Stimulated activated naive CD8-positive, alpha-beta T cell treated with anti-CD3 and anti-CD28 coated beads, Interleukin-15, Interleukin-2, amounts not matched to agents 100 U/mL and 50 U/mL, for 24 hours (primary cell): ENCODE data around the gene GPR150.
A peak's percentile ranks its signal among the peaks of the same experiment; 100 is the strongest.
"Not testable (repeated sequence)": the region's sequence is repeated elsewhere in the genome, so short reads cannot be mapped to it uniquely, and the experiment has no call there.

Experiments
- ATAC-seq: fragments of 150-1000 bp; cut with Tn5 transposase; one replicate; pipeline ENCODE4 v1.10.0; 2021
- DNase-seq: peaks from one replicate; pipeline ENCODE4 v3.0.0; 2021

The GPR150 gene

DNA sequence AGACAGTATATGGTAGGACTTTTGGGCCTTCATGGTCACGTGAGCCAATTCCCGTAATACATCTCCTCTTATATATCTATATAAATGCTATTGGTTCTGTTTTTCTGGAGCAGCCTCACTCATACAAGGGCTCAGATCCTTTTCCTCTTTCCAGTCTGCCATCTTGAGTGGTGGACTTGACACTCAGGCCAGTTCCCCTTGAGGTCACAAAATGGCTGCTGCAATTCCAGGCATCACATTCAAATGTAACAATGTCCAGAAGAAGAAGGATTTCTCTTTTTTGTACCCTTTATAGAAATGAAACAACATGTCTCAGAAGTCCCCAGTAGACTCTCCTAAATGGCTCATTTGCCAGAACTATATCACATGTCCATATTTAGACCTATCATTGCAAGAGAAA lies 4.5 kb downstream of the GPR150 start:
- ATAC-seq (no peak), DNase-seq (no peak)

DNA sequence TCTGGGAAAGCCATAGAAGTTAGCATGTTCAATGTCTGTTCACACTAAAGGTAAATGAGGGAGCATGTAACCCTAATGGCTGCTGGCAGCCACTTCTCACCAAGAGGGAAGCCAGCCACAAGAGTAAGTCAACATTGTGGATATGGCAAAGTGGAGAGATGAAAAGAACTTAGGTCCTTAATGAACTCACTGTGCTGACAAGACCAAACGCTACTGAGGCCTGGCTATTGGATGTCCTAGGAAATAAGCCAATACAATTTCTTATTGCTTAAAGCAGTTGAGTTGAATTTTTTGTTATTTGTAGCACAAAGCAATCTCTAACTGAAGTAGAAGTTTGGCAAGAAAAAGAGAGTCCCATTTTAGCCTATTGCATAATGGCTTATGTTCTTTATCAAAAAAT lies 6.8 kb downstream of the GPR150 start:
- DNase-seq, result no peak

DNA sequence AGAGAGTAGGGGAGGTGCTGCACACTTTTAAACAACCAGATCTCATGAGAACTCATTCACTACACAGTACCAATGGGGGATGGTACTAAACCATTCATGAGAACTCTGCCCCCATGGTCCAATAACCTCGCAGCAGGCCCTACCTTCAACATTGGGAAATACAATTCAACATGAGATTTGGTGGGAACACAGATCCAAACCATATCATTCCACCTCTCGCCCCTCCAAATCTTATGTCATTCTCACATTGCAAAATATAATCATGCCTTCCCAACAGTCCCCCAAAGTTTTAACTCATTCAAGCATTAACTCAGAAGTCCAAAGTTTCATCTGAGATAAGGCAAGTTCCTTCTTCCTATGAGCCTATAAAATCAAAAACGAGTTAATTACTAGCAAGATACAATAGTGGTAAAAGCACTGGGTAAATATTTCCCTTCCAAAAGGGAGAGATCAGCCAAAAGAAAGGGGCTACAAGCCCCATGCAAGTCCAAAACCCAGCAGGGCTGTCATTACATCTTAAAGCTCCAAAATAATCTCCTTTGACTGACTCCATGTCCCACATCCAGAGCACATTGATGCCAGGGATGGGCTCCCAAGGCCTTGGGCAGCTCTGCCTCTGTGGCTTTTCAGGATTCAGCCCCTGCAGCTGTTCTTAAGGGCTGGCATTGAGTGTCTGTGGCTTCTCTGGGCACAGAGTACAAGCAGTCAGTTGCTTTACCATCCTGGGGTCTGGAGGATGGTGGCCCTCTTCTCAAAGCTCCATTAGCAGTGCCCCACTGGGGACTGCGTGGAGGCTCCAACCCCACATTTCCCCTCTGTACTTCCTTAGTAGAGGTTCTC lies 8.3 kb downstream of the GPR150 start:
- DNase-seq (no peak), ATAC-seq (no peak)

More for the DNA sequence above, 6.8 kb downstream of the GPR150 start:
- ATAC-seq, result no peak

DNA sequence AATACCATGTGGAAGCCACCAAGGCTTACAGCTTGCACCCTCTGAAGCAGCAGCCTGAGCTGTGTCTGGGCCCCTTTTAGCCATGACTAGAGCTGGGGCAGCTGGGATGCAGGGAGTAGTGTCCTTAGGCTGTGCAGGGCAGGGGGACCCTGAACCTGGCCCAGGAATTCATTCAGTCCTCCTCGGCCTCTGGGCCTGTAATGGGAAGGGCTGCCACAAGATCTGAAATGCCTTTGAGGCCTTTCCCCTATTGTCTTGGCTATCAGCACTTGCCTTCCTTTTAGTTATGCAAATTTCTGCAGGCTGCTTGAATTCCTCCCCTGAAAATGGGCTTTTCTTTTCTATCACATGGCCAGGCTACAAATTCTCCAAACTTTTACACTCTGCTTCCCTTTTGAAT lies 9.0 kb downstream of the GPR150 start:
- DNase-seq (no peak), ATAC-seq (no peak)

DNA sequence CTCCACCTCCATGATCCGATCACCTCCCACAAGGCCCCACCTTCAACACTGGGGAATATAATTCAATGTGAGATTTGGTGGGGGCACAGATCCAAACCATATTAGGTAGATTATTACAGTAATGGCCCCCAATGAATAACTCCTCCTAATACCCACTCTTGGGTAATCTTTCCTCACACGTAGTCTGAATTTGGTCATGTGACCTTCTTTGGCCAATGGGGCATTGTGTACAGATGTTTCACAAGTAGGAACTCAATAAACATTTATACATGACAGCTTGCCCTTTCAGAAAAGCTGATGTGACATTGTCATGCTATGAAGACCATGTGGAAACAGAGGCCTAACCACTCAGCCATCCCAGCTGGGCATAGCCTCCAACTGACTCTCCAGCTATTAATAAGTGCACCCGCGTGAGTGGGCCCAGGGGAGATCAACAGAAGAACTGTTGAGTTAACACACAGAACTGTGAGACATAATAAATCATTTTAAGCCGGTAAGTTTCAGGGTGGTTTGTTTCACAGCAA lies 10.6 kb downstream of the GPR150 start:
- DNase-seq (no peak), ATAC-seq (no peak)

DNA sequence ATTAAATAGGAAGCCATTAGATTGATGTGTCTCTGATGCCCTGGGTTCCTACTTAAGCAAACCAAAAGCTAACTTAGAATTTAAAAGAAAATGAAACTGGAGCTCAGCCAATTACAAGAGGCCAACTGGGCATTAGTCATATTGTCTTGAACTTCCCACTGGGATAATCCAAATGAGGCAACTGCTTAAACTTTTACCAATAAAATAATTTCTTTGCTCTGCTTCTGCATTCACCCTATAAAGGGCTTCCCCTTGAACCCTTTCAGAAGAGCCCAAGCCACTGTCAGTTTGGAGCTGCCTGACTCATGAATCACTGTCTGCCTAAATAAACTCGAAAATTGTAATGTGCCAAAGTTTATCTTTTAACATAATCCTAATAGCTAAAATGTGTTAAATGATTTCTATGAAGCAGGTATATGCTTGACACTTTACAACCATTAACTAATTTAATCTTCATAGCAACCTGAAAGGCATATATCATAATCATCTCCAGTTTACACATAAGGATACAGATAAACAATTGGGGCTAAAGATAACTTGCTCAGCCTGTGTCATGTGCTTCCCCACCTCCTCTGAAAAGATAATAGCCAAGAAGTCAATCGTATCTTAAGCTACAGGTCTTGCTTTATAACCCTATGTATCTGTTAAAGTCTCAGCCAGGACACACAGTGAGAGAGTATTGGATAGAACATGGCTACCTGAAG lies 11.5 kb downstream of the GPR150 start:
- DNase-seq (no peak), ATAC-seq (no peak)

DNA sequence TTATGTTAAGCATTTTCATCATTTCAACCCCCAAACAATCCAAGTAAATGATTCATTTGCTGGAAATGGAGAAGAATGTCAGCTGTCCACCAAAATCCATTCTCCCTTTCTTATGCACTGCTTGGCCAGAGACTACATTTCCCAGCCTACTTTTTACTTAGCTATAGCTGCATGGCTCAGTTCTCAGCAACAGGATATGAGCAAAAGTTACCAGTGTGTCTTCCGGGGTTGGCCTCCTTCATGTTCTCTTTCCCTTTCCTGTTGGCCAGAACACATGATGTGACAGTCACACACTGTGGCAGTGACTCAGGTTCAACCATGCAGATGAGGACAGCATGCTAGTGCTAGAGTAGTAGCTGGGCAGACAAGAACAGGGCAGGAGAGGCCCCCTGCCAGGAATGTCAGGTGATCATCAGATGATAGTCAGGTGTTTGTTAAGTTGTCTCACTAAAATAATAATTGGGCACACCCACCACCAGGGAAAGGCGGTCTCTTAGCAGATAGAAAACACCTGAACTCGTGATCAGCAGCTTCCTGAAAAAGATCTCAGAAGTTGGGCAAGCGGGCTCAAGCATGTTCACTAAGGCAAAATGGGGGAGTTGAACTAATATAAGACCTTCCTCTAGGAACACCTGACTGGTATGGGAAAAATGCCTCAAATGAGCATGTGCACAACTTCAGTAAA lies 12.2 kb downstream of the GPR150 start:
- peak; percentile 65 for DNase-seq
- ATAC-seq, result peak; percentile 99

DNA sequence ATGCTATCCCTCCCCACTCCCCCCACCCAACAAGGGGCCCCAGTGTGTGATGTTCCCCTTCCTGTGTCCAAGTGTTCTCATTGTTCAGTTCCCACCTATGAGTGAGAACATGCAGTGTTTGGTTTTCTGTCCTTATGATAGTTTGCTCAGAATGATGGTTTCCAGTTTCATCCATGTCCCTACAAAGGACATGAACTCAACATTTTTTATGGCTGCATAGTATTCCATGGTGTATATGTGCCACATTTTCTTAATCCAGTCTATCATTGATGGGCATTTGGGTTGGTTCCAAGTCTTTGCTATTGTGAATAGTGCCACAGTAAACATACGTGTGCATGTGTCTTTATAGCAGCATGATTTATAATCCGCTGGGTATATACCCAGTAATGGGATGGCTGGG lies 13.1 kb downstream of the GPR150 start:
- not testable (repeated sequence) for DNase-seq, ATAC-seq

DNA sequence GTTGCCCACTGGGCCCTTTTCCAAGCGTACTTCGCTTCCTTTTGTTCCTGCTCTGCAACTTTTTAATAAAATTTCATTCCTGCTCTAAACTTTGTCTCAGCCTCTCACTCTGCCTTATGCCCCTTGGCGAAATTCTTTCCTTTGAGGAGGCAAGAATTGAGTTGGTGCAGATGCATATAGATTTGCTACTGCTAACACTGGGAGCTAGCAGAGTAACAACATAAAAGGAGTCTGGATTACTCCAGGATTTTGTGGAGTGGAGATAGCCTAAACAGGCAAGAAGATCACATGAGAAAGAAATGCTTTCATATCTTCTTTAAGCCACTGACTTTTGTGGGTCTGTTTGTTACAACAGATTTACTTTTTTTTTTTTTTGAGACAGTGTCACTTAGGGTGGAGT lies 13.8 kb downstream of the GPR150 start:
- DNase-seq (no peak), ATAC-seq (no peak)

DNA sequence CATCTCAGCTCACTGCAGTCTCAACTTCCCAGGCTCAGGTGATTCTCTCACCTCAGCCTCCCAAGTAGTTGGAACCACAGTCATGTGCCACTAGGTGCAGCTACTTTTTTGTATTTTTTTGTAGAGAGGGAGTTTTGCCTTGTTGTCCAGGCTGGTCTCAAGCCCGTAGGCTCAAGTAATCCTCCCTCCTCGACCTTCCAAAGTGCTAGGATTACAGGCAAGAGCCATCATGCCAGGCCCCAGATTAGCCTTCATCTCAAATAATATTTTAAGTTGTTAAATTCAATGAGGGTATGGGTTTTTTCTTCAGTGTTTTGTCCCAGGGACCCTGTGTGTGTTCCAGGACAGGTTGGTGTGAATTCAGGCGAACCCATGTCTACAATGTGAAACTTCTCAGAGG lies 14.2 kb downstream of the GPR150 start:
- DNase-seq, result no peak
- ATAC-seq, result no peak

DNA sequence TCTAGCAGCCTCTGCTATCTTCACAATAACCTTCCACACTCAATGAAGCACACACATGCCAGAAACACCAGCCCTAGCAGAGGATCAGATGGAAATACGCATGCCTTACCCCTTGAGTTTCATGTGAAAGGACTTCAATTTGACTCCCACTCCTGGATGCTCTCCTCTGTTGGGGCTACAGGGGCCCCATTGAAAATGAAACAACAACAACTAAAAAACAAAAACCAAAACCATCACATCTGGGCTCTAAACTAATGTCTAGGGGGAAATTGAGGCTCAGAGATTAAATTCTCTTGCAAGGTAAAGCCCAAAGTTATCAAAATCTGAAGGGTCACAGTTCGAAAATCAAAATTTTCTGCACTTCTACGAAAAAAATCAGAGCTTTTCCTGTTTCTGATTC lies 18.7 kb downstream of the GPR150 start:
- DNase-seq (no peak), ATAC-seq (no peak)

DNA sequence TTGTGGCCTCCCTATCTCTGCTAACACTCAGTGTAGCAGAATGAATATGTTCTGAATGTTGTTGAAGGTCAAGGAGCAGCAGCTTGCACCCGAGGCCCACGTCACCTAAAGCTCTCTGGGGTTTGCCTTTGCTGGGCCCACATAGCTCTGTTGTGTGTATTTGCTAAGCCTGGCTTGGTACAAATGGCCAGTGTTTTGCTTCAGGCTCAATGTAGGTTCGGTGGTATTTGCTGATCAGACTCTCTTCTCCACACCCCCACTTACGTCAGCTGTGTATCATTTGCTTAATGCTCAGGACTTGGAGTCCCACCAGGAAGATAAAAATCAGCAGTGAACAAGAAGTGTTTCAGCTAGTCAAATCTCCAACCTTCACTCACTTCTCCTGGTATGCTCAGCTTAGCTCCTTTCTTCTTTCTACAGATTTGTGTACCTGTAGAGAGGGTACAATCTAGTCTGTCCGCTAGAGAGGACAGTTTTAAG lies 21.9 kb downstream of the GPR150 start:
- ATAC-seq (no peak), DNase-seq (no peak)

DNA sequence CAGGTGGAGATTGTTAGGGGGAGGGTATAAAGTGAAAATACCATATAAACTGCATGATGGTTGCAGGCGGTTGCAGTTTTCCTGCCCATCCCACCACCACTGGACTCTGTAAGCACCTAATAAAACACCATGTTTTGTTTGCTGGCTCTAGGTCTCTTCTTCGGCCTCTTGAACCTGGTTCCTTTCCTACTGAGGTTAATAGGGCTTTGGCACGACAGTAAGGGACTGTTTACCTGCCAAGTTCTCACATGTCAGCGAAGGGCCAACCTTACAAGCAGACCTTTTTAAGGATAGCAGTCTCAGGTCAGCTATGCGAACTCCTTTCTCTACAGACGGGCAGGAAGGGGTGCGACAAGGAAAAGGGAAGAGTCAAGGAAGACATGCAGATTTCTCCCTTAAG lies 23.3 kb downstream of the GPR150 start:
- no peak for ATAC-seq

DNA sequence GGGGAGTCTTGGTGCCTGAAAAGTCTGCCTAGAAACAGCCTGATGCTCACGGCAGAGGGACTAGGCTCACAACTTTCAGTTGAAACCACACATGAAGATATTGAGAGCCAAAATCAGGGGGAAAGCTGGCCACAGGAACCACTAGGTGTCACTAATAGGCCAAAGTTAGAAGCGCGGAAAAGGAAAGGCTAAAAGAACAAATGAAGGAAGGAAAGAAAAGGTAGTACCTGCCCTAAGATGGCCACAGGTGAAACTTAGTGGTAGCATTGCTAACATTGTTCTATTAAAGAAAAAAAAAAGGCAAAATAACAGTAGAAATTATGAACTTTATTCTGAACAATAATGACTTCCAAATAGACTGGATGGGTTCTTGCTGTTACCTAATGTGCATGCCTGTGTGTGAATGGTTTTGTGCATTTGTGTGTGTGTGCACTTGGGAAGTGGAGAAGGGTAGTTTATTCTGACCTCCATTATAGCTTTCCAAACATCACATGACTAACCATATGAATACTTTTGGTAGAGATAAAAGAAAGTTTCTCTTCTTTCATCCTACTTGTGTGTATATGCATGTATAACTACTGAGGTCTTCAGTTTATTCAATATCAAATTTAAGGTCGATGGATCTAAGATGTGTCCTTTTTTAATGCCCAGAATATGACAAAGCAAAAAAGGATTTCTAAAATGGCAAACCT lies 24.6 kb downstream of the GPR150 start:
- DNase-seq (peak; percentile 42), ATAC-seq (peak; percentile 25)

More for the DNA sequence above, 23.3 kb downstream of the GPR150 start:
- no peak for DNase-seq

DNA sequence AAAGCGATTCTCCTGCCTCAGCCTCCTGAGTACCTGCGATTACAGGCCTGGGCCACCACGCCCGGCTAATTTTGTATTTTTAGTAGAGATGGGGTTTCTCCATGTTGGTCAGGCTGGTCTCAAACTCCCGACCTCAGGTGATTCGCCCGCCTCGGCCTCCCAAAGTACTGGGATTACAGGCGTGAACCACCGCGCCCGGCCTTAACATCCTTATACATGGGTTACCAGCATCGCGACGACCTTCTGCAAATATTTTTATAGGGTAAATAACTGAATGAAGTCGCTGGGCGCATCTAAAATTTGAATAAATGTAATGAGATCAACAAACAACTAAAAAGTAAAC lies 26.3 kb downstream of the GPR150 start:
- not testable (repeated sequence) for ATAC-seq, DNase-seq

DNA sequence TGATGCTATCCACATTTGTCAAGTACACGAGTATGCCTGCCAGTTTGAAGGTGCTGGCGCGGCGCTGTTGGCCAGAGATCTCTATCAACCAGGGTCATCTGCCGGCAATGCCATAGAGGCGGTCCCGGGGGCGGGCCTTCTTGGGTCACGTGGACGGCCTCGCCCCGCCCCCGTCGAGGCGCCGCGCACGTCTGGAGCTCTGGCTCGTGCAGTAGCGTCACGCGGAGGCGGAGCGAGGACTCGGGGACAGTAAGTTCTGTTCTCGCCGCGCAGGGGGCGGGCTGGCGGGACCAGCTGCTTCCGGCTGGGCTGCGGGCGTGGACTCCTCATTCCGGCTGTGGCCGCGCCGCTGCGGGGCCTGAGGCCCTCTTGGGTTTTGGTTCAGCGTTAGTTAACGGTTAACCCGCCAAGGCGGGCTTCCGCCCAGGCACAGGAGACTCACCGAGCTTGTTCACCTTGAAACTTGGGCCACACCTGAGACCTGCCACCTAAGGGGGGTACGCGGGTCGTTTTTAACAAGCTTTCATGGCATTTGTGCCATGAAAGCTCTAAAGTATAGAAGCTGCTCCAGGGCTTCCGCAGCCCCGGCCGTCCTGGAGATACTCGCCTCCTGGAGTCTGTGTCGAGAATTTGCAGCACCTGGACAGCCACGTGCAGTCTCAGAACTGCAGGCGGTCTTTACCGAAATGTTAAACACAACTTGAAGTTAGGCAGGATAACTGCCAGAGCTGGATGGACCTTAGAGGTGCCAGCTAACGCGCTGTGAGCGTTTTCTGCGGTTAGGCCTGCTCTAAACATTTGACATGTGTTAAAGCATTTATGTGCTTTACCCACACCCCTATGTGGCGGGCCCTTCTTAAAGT lies 26.9 kb downstream of the GPR150 start, which contains the start of gene RFESD:
Gene RFESD, plus strand, starts transcription at position 209 of the 863 bp plus-strand sequence. CDS start 5,495 bp downstream, outside the sequence.
- peak; percentile 98 for ATAC-seq
- DNase-seq, result peak; percentile 98

DNA sequence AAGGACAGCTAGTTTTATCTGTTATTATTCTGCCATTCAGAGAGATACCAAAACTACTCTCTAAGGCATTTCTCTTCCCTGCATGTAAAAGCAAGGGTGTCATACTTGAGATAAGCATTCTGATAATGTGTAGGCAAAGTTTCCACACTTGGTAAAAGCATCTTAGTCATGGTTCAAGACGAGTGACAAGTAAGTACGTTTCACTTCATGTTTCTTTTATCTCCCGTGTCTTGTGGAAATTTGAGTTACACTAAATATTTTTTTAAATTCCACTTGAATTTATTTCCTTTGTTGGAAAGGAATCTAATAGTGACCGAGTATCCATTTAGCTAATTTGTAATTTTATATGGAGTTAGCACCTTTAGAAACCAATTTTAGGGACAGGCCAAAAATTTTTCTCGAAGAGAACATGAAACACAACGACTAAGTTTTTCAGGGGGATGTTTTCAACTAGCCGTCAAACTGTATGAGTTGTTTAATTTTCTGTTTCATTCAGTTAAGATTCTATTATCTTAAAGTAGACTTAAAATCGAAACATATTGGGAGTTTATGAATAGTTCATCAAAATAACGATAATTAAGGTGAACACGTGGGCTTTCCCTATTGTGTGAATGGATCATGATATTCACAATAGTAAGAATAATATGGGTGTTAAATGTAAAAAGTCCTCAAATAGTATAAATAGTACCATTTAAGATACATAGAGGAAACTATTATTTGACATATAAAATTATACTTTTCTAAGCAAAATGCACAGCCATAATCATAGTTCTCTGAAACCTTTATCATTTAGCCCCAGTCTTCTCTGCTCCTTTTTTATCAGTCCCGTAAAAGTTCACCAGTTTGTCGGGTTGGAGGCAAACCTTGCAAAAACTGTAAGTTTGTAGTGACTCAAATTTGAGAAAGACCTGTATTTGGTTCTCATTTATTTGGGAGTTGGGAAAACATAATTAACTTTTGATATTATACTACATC lies 28.3 kb downstream of the GPR150 start:
- ATAC-seq (no peak), DNase-seq (no peak)

DNA sequence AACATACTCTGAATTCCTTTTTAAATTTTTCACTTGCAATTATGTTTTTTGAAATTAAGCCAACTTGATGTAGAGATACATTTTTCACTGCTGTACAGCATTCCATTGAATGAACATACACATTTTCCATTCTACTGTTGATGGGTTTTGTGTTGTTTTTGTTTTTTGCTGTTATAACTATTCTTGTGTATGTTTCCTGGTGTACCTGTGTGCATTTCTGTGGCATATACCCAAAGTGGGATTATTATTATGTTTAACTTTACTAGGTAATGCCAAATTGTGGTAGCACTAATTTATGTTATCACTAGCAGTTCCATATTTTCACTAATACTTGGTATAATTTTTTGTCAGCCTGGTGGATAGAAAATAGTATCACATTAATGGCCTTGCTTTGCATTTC lies 29.4 kb downstream of the GPR150 start:
- DNase-seq (no peak), ATAC-seq (no peak)

DNA sequence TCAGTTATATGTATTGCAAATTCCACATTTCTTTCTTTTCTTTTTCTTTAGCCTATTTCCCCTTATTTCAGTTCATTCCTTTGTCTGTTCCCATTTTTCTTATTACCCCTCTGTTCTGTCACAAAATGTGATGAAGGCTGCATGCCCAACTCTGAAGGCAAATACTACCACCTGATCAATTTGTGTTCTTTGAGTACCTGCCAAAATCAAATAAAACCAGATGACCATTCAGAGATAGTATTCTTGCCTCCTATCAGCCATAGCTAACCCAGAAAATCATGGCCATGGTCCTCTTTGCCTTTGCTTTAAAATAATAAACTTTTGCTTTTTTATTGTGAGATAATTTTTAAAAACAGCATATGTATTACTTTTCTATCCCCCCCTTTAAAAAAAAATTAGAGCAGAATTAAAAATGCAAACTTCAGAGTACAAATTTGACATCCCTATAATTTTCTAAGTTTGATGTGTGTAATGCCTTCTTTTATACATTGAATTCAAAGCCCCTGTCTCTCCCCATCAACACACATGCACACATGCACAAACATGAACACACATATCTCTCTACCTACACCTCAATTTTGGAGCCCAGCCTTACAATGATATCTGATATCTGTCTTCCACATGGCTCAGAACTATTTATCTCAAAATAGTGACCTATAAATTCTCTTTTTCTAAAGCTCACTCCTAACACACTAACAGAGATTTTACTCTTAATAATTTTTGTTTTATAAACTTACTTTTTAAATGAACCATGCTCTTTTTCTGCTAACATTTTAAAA lies 30.1 kb downstream of the GPR150 start:
- DNase-seq (no peak), ATAC-seq (no peak)
